Gastrocnemius medialis (tissue), 4 donors: ENCODE results near the gene INPP5D.

ENCODE experiments used
- POLR2A ChIP-seq, 2 donors: fragments of 450-650 bp; IDR thresholded peaks; one replicate each; pipeline ENCODE4 v1.6.1; 2017; ENCODE audit warnings: antibody characterized with exemption in 2 of 2, mild to moderate bottlenecking in 2 of 2, moderate library complexity in 2 of 2
- TF ChIP-seq, protein P1 (sequence below), 5 experiments: fragments of 450-650 bp in 3 of 5; fragments of 200-600 bp in 2 of 5; sonication (generic) in 2 of 5; IDR thresholded peaks in 4 of 5; conservative IDR thresholded peaks in 1 of 5; 1 replicate in 4 of 5; 2 replicates in 1 of 5; pipeline ENCODE4 v1.5.1; 2016 to 2019; ENCODE audit warnings: antibody characterized with exemption in 5 of 5, mild to moderate bottlenecking in 3 of 5, moderate library complexity in 3 of 5

GRCh38 chr2:233060980-233061590 is 943 bp downstream of the INPP5D start:
- TF ChIP-seq, protein P1, sequence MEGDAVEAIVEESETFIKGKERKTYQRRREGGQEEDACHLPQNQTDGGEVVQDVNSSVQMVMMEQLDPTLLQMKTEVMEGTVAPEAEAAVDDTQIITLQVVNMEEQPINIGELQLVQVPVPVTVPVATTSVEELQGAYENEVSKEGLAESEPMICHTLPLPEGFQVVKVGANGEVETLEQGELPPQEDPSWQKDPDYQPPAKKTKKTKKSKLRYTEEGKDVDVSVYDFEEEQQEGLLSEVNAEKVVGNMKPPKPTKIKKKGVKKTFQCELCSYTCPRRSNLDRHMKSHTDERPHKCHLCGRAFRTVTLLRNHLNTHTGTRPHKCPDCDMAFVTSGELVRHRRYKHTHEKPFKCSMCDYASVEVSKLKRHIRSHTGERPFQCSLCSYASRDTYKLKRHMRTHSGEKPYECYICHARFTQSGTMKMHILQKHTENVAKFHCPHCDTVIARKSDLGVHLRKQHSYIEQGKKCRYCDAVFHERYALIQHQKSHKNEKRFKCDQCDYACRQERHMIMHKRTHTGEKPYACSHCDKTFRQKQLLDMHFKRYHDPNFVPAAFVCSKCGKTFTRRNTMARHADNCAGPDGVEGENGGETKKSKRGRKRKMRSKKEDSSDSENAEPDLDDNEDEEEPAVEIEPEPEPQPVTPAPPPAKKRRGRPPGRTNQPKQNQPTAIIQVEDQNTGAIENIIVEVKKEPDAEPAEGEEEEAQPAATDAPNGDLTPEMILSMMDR (IDR thresholded peaks at IDR 0.05 in 4 of 5, conservative IDR thresholded peaks at IDR 0.05 in 1 of 5): no peak
- TF ChIP-seq POLR2A (IDR thresholded peaks at IDR 0.05): no peak
